Nephron (organoid): ENCODE results near the gene MS4A18.

Experiments
- H3K27ac Mint-ChIP-seq, 3 experiments: 2 replicates each; pipeline ENCODE4 v1.8.0; 2020; ENCODE audit warnings: mixed read lengths in 3 of 3, mild to moderate bottlenecking in 2 of 3, moderate library complexity in 1 of 3
- H3K27me3 Mint-ChIP-seq: 2 replicates; pipeline ENCODE4 v1.8.0; 2021; ENCODE audit warnings: low read depth, mild to moderate bottlenecking, moderate library complexity, mixed read lengths
- H3K36me3 Mint-ChIP-seq: 2 replicates; pipeline ENCODE4 v1.8.0; 2020; ENCODE audit warnings: low read depth, mixed read lengths
- H3K4me1 Mint-ChIP-seq: 2 replicates; pipeline ENCODE4 v1.8.0; 2020; ENCODE audit warnings: mixed read lengths
- H3K4me3 Mint-ChIP-seq, 3 experiments: 2 replicates each; pipeline ENCODE4 v1.8.0; 2020; ENCODE audit warnings: mild to moderate bottlenecking in 3 of 3, mixed read lengths in 3 of 3, moderate library complexity in 2 of 3
- H3K9me3 Mint-ChIP-seq: 2 replicates; pipeline ENCODE4 v1.8.0; 2020; ENCODE audit warnings: mixed read lengths
- TF ChIP-seq, protein P1 (sequence below), 3 experiments: fragments of 200-600 bp; sonication (generic); IDR thresholded peaks; one replicate each; pipeline ENCODE4 v1.5.0; 2021; ENCODE audit warnings: antibody characterized with exemption in 3 of 3; ENCODE audit not compliant: unreplicated experiment in 3 of 3

The MS4A18 gene

DNA sequence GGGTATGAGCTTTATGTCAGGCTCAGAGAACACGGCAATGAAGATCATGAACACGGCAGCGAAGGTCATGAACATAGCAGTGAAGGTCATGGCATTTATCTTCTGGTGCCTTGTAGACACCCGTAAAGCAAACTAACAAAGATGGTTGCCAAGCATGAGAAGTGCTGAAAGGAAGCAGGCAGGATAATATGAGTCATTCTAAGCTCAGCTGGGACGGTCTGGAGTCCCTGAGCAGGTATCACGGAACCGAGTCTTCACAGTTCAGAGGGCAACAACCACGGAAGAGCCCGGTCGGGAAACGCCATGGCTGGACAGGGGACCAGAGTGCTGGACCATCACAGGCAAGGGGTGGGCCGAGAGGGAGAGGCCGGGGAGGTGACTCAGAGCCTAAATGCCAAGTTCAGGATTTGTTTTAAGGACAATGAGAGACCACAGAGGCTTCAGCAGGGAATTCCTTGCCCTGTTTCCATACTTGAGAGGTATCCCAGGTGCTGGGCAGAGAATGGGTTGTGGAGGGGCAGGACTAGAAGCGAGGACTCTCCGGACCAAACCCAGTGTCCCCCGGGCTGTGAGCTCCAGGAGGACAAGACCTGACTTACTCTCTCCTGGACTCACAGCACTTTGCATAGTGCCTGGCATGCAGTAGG is 47.5 kb downstream of the MS4A18 start:
- H3K4me3 Mint-ChIP-seq = no peak overlapping the region
- peaks cover 24% of the 10 kb centered on the region for H3K27me3 Mint-ChIP-seq
- TF ChIP-seq, protein P1, sequence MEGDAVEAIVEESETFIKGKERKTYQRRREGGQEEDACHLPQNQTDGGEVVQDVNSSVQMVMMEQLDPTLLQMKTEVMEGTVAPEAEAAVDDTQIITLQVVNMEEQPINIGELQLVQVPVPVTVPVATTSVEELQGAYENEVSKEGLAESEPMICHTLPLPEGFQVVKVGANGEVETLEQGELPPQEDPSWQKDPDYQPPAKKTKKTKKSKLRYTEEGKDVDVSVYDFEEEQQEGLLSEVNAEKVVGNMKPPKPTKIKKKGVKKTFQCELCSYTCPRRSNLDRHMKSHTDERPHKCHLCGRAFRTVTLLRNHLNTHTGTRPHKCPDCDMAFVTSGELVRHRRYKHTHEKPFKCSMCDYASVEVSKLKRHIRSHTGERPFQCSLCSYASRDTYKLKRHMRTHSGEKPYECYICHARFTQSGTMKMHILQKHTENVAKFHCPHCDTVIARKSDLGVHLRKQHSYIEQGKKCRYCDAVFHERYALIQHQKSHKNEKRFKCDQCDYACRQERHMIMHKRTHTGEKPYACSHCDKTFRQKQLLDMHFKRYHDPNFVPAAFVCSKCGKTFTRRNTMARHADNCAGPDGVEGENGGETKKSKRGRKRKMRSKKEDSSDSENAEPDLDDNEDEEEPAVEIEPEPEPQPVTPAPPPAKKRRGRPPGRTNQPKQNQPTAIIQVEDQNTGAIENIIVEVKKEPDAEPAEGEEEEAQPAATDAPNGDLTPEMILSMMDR (IDR thresholded peaks at IDR 0.05; ENCODE audit: unreplicated experiment in 3 of 3) = no peak

DNA sequence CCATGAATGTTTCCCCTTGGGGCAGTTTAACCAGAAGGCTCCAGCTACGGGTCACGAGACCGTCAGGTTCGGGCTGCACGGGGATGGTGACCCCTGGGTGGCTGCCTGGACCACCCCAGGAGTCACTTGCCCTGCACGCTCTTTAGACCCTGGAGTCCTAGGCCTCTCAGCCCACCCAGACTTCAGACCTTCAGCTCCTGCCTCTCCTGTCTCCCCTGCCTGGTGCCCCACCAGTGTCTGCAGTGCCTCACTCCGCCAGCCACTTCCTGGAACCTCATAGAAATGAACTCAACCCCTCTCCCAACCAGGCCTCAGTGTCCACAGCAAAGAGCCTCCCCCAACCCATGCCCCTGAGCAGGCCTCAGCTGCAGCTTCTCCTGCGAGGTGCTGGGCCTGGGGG is 48.1 kb downstream of the MS4A18 start:
- Mint-ChIP-seq H3K4me1 (peaks cover 29% of the 10 kb centered on the region), H3K36me3 (no peaks in the 10 kb centered on the region), H3K27me3 (peaks cover 22% of the 10 kb centered on the region), H3K4me3 (no peak overlapping the region), H3K9me3 (no peaks in the 10 kb centered on the region), H3K27ac (peak overlapping the region in 1 of 3 experiments; percentile 19)
- TF ChIP-seq, protein P1 (IDR thresholded peaks at IDR 0.05; ENCODE audit: unreplicated experiment in 3 of 3) = no peak

More for the DNA sequence above, 47.5 kb downstream of the MS4A18 start:
- Mint-ChIP-seq H3K9me3 (no peaks in the 10 kb centered on the region), H3K36me3 (no peaks in the 10 kb centered on the region), H3K4me1 (peaks cover 25% of the 10 kb centered on the region), H3K27ac (no peak overlapping the region)

- H3K9me3 Mint-ChIP-seq = no peaks in the 10 kb centered on the region
- peaks cover 30% of the 10 kb centered on the region for H3K4me1 Mint-ChIP-seq
- peaks cover 19% of the 10 kb centered on the region for H3K27me3 Mint-ChIP-seq
- H3K36me3 Mint-ChIP-seq = no peaks in the 10 kb centered on the region
- H3K4me3 Mint-ChIP-seq = no peak overlapping the region
- H3K27ac Mint-ChIP-seq = no peak overlapping the region
- TF ChIP-seq, protein P1 (IDR thresholded peaks at IDR 0.05; ENCODE audit: unreplicated experiment in 3 of 3) = no peak
These were observed 50.2 kb downstream of the MS4A18 start for GRCh38 chr11:60774726-60775125.

DNA sequence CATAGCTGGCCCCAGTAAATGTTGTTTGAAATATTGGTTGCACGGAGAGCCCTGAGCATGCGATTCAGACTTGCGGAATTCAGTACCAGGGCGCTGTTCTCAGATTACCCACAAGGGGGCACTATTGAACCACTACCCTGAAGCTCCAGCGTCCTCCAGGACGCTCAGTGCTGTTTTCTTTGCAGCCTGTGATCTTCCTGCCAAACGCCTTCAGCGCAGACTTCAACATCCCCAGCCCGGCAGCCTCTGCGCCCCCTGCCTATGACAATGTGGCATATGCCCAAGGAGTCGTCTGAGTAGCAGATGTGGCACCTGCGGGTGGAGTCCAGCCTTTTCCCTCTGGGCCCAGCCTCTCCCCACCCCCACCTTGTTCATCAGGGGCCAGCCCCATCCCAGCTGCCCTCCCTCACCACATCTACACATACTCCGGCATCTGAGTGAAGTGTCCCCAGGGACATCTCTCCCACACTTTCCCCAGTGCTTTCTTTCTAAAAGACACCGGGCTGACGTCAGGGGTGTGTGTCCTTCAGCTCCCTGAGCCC is 51.0 kb downstream of the MS4A18 start:
- H3K36me3 Mint-ChIP-seq = no peaks in the 10 kb centered on the region
- no peaks in the 10 kb centered on the region for H3K9me3 Mint-ChIP-seq
- peaks cover 30% of the 10 kb centered on the region for H3K4me1 Mint-ChIP-seq
- peak overlapping the region in 1 of 3 experiments; percentile 30 for H3K4me3 Mint-ChIP-seq
- peaks cover 15% of the 10 kb centered on the region for H3K27me3 Mint-ChIP-seq
- TF ChIP-seq, protein P1 (IDR thresholded peaks at IDR 0.05; ENCODE audit: unreplicated experiment in 3 of 3) = peak; percentile 91 to 96 (median 96)
- H3K27ac Mint-ChIP-seq = peak overlapping the region in 2 of 3 experiments; percentile 30 to 53

- Mint-ChIP-seq H3K4me1 (peaks cover 30% of the 10 kb centered on the region), H3K27me3 (peaks cover 15% of the 10 kb centered on the region), H3K27ac (no peak overlapping the region), H3K4me3 (no peak overlapping the region), H3K36me3 (no peaks in the 10 kb centered on the region), H3K9me3 (no peaks in the 10 kb centered on the region)
- TF ChIP-seq, protein P1 (IDR thresholded peaks at IDR 0.05; ENCODE audit: unreplicated experiment in 3 of 3) = no peak
These were observed 51.6 kb downstream of the MS4A18 start for GRCh38 chr11:60776167-60776566.

DNA sequence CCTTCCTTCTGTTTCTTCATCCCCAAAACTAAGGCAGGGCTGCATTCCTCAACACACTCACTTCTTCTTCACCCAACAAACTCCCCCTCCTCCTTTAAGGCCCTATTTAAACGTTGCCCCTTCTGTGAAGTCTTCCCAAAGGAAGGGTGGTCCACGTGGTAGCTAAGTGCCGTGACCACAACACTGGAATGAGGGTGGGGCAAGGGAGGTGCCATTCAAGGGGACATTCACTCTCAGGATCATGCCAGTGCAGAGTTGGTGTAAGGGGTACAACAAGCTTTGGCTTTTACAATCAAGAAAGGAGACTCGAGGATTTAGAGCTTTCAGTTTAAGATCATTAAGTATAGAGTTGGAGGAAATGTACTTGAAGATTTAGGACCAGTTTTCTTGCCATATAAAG is 52.6 kb downstream of the MS4A18 start:
- Mint-ChIP-seq H3K27me3 (peaks cover 15% of the 10 kb centered on the region), H3K9me3 (no peaks in the 10 kb centered on the region), H3K36me3 (no peaks in the 10 kb centered on the region), H3K27ac (peak overlapping the region in 2 of 3 experiments; percentile 12 to 13), H3K4me3 (no peak overlapping the region), H3K4me1 (peaks cover 23% of the 10 kb centered on the region)
- TF ChIP-seq, protein P1 (IDR thresholded peaks at IDR 0.05; ENCODE audit: unreplicated experiment in 3 of 3) = no peak
